Measurements from ENCODE around the gene CD3G. TPM values are rescaled to one million over a fixed set of nuclear protein-coding genes. Genes with fewer than 3 reads are reported as not detected.

The CD3G gene
- total RNA-seq, 4 donors from 2014 or later, result 0.33 to 0.51 TPM; not detected in 2

DNA sequence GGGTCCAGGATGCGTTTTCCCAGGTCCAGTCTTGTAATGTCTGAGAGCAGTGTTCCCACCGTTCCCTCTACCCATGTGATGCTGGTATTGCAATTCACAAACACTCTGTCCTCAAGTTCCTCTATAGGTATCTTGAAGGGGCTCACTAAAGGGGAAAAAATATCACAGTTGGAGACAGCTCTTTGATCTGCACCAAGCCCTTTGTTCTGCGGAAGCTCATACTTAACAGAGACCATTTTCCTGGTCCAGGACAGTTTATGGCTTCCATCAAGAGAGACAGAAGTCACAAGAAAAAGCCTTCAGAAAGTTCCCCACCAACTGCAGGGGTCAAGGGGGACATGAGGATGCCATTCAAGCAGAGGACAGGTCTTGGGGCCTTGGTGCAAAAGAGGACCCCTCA lies 3.7 kb upstream of the CD3G start:
- Histone ChIP-seq H3K4me3 (no peak overlapping the region), H3K27me3 (no peaks in the 10 kb centered on the region), H3K4me1 (no peaks in the 10 kb centered on the region), H3K36me3 (no peaks in the 10 kb centered on the region), H3K9me3 (no peaks in the 10 kb centered on the region), H3K27ac (no peak overlapping the region)
- TF ChIP-seq, protein P1, sequence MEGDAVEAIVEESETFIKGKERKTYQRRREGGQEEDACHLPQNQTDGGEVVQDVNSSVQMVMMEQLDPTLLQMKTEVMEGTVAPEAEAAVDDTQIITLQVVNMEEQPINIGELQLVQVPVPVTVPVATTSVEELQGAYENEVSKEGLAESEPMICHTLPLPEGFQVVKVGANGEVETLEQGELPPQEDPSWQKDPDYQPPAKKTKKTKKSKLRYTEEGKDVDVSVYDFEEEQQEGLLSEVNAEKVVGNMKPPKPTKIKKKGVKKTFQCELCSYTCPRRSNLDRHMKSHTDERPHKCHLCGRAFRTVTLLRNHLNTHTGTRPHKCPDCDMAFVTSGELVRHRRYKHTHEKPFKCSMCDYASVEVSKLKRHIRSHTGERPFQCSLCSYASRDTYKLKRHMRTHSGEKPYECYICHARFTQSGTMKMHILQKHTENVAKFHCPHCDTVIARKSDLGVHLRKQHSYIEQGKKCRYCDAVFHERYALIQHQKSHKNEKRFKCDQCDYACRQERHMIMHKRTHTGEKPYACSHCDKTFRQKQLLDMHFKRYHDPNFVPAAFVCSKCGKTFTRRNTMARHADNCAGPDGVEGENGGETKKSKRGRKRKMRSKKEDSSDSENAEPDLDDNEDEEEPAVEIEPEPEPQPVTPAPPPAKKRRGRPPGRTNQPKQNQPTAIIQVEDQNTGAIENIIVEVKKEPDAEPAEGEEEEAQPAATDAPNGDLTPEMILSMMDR (IDR thresholded peaks at IDR 0.05 in 4 of 5, conservative IDR thresholded peaks at IDR 0.05 in 1 of 5), result no peak
- TF ChIP-seq POLR2A (IDR thresholded peaks at IDR 0.05), result no peak
- DNase-seq (no peak), ATAC-seq (no peak)
- in situ Hi-C loops (cut with MboI; ENCODE audit: low sequenced_read_pairs in 4 of 4) (loop anchor here in 1 of 4 donors (10.0 kb wide), 1 partner anchor 146 kb away; no protein-coding TSS in a partner anchor), intact Hi-C loops (cut with DNase I; ENCODE audit: low total_unique reads) (no loop called here)

DNA sequence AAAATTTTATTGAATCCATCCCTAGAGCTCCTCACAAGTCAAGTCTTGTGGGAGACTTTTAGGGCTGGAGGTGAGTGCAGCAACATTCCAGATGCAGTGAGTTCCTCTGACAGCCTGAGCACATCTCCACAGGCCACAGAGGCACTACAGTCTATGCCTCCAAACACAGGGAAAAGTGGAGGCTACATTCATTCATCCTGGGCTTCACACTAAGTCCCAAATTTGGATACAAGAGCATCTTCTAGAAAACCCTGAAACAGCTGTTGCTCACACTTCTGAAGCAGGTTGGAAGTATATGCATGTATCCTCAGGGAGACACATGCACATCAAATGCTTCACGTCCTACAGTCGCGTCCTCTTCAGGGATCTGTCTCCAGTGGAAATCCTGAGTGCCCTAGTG lies 2.9 kb upstream of the CD3G start:
- TF ChIP-seq POLR2A (IDR thresholded peaks at IDR 0.05), result no peak
- TF ChIP-seq, protein P1 (IDR thresholded peaks at IDR 0.05 in 4 of 5, conservative IDR thresholded peaks at IDR 0.05 in 1 of 5), result no peak
- Histone ChIP-seq H3K27ac (no peak overlapping the region), H3K9me3 (no peaks in the 10 kb centered on the region), H3K4me1 (no peaks in the 10 kb centered on the region), H3K27me3 (no peaks in the 10 kb centered on the region), H3K36me3 (no peaks in the 10 kb centered on the region), H3K4me3 (no peak overlapping the region)
- ATAC-seq (no peak), DNase-seq (no peak)
- intact Hi-C loops (cut with DNase I; ENCODE audit: low total_unique reads) (no loop called here), in situ Hi-C loops (cut with MboI; ENCODE audit: low sequenced_read_pairs in 4 of 4) (loop anchor here in 1 of 4 donors (10.0 kb wide), 1 partner anchor 146 kb away; no protein-coding TSS in a partner anchor)

DNA sequence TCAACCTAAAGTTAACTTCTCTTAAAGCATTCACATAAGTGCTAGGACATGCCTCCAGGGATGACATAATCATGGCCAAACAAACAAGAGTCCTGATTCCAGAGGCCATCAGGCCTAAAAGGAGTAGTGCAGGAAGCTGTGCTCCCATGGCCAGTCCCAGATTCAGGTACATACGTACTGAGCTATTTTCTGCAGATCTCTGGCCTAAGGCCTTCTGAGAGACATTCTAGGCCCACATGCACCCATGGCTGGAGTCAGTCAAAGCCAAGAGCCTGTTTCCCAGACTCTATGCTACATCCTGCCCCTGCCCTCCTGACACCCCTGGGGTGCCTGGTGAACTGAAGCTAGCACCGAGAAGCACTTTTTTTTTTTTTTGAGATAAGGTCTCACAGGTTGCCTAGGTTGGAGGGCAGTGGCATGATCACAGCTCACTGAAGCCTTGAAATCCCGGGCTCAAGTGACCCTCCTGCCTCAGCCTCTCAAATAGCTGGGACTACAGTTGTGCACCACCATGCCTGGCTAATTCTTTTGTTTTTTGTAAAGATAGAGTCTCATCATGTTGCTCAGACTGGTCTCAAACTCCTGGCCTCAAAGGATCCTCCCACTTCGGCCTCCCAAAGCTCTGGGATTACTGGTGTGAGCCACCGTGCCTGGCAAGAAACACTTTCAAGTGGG lies 2.2 kb upstream of the CD3G start:
- H3K4me3 ChIP-seq, result no peak overlapping the region
- DNase-seq, result no peak
- no peaks in the 10 kb centered on the region for H3K9me3 ChIP-seq
- in situ Hi-C loops (cut with MboI; ENCODE audit: low sequenced_read_pairs in 4 of 4), result loop anchor here in 1 of 4 donors (10.0 kb wide), 1 partner anchor 147 kb away; no protein-coding TSS in a partner anchor
- no peaks in the 10 kb centered on the region for H3K27me3 ChIP-seq
- TF ChIP-seq POLR2A (IDR thresholded peaks at IDR 0.05), result no peak
- TF ChIP-seq, protein P1 (IDR thresholded peaks at IDR 0.05 in 4 of 5, conservative IDR thresholded peaks at IDR 0.05 in 1 of 5), result no peak
- intact Hi-C loops (cut with DNase I; ENCODE audit: low total_unique reads), result no loop called here
- H3K4me1 ChIP-seq, result no peaks in the 10 kb centered on the region
- no peak overlapping the region for H3K27ac ChIP-seq
- no peak for ATAC-seq
- H3K36me3 ChIP-seq, result no peaks in the 10 kb centered on the region

DNA sequence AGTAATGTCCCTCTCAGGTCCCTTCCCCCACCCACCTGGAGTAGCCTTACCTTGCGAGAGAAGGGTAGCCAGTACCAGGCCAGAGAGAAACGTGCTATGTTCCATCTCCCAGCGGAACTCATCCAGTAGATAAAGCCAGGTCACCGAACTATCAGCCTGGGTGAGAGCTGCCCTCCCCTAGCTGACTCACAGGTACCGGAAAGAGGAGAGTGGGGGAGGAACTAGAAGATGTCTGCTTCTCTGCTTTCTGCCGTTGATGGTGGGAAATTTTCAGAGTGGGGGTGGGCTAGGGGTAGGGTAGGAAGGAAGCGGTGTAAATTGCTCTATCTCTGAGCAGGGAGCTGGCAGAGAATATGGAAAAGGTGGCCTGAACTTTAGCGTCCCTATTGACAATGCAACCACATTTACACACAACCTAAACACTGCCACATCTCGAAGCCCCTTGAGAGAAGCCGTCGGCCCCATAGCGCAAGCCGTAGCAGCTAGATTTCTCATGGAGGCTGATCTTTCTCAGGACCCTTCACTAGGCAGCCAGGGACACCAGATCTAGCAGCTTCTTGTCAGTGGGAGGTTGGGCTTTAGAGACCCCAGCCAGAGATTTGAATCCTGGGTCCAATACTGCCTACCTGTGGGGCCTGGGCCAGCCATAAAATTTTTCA lies 1.5 kb upstream of the CD3G start, which contains the start of gene CD3D:
TSS of gene CD3D (minus strand) at position 203 of the 659 bp plus-strand sequence. CDS start at position 105, 98 bp downstream.
- no peak within 1 kb of the TSS for H3K27ac ChIP-seq
- H3K4me1 ChIP-seq, result no peaks in the 10 kb centered on the region
- TF ChIP-seq, protein P1 (IDR thresholded peaks at IDR 0.05 in 4 of 5, conservative IDR thresholded peaks at IDR 0.05 in 1 of 5), result no peak
- no peak for TF ChIP-seq POLR2A (IDR thresholded peaks at IDR 0.05)
- intact Hi-C loops (cut with DNase I; ENCODE audit: low total_unique reads) (no loop called here), in situ Hi-C loops (cut with MboI; ENCODE audit: low sequenced_read_pairs in 4 of 4) (loop anchor here in 1 of 4 donors (10.0 kb wide), 1 partner anchor 148 kb away; no protein-coding TSS in a partner anchor)
- H3K27me3 ChIP-seq, result no peaks in the 10 kb centered on the region
- no peaks in the 10 kb centered on the region for H3K36me3 ChIP-seq
- ATAC-seq, result no peak
- H3K9me3 ChIP-seq, result no peaks in the 10 kb centered on the region
- no peak for DNase-seq
- no peak within 1 kb of the TSS for H3K4me3 ChIP-seq
